ENCODE measurements around the gene LEFTY1. TPM values are rescaled to one million over a fixed set of nuclear protein-coding genes. Genes with fewer than 3 reads are reported as not detected.

LEFTY1 gene
- total RNA-seq, 1 experiment from 2014 or later: 0.64 TPM

DNA sequence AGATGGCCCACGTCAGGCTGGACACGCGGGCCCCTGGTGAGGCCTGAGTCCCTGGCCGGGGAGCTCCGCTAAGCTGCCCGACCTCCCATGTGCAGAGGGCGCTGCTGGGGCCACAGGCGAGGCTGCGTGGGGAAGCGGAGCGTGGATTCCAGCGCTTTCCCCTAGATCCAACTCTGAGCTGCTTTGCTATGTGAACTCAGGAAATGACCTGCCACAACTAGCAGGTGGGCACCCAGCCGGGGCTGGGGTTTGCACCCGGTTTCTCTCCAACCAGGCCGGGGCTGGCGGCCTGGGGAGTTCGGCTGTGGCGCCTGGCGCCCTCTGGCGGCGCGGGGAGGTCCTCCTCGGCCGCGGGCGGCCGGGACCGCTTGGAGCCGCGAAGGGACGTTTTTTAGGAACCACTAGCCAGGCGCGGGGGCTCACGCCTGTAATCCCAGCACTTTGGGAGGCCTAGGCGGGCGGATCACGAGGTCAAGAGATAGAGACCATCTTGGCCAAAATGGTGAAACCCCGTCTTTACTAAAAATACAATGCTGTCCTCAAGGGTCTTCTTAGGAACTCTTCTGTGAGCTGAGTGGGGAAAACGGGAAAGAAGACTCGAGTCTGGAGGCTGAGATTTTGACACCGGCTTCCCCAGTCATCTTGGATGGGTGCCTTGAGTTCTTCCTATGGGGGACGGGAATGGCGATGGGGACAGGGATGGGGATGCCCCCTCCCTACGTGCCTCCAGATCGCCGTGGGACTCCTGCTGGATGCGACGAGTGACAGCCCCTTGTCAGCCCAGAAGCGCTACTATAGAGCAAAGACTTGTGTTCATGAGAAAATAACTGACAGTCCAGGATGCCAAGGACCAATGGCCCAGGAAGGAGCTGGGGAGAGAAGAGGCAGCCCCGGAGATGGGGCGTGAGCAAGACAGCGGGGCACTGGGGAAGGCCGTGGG, 22.5 kb upstream of the LEFTY1 start:
- ChIA-PET RAD21 (ENCODE audit: low non-redundant PET in 1 of 2, low total read pairs in 2 of 2, uncharacterized antibody in 2 of 2, unreplicated experiment in 2 of 2) (interaction anchor here in 1 of 2 experiments (0.6 to 1.5 kb wide), 3 partner anchors 134 to 437 kb away, joined by 3 to 4 read pairs (median 4); partner anchors contain the start of gene SRP9), POLR2A (no interaction called here), CTCF (interaction anchor here (0.9 to 1.8 kb wide), 9 partner anchors 12 to 437 kb away, joined by 3 to 10 read pairs (median 5); partner anchors contain the start of genes SRP9 and TMEM63A)
- BruUV-seq (replicated peaks): no TSS peak
- Histone ChIP-seq H3K4me1 (ENCODE audit: control insufficient read depth in 1 of 2, insufficient read depth in 2 of 2, low read length in 2 of 2) (peaks cover 0 to 11% of the 10 kb centered on the region in 2 experiments; a peak in 3 of 4 replicates), H3K27me3 (ENCODE audit: insufficient read depth, low read length) (no peaks in the 10 kb centered on the region), H4K20me1 (ENCODE audit: insufficient read depth) (no peaks in the 10 kb centered on the region), H3K27ac (ENCODE audit: low read depth, low read length) (no peak overlapping the region), H3K9me3 (ENCODE audit: control insufficient read depth in 1 of 2, insufficient read depth in 1 of 2, low read depth in 1 of 2, low read length in 2 of 2) (no peaks in the 10 kb centered on the region), H3K9ac (ENCODE audit: low read length) (no peak overlapping the region), H3K9me2 (ENCODE audit: insufficient read depth) (no peaks in the 10 kb centered on the region), H2AFZ (ENCODE audit: low read depth, low read length, poor library complexity, severe bottlenecking) (peak overlapping the region; percentile 73), H3K4me3 (replicated peaks in 1 of 2; ENCODE audit: low read depth in 1 of 2, low read length in 2 of 2) (peak overlapping the region in 1 of 2 experiments; percentile 38; a peak in 1 of 4 replicates), H3K4me2 (ENCODE audit: low read length) (peak overlapping the region; percentile 66), H3K79me2 (ENCODE audit: insufficient read depth, low read length) (no peaks in the 10 kb centered on the region), H3K36me3 (ENCODE audit: control insufficient read depth in 1 of 2, insufficient read depth in 2 of 2, low read length in 2 of 2) (no peaks in the 10 kb centered on the region)
- intact Hi-C loops (cut with micrococcal nuclease): loop anchor here (1.0 to 2.0 kb wide), 4 partner anchors 65 to 436 kb away; partner anchors contain the start of gene SRP9
- DNase-seq (ENCODE audit: low read depth, low spot score): peak; percentile 34
- ATAC-seq: peak; percentile 96
- TF ChIP-seq, protein P1, sequence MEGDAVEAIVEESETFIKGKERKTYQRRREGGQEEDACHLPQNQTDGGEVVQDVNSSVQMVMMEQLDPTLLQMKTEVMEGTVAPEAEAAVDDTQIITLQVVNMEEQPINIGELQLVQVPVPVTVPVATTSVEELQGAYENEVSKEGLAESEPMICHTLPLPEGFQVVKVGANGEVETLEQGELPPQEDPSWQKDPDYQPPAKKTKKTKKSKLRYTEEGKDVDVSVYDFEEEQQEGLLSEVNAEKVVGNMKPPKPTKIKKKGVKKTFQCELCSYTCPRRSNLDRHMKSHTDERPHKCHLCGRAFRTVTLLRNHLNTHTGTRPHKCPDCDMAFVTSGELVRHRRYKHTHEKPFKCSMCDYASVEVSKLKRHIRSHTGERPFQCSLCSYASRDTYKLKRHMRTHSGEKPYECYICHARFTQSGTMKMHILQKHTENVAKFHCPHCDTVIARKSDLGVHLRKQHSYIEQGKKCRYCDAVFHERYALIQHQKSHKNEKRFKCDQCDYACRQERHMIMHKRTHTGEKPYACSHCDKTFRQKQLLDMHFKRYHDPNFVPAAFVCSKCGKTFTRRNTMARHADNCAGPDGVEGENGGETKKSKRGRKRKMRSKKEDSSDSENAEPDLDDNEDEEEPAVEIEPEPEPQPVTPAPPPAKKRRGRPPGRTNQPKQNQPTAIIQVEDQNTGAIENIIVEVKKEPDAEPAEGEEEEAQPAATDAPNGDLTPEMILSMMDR (IDR thresholded peaks at IDR 0.05 in 2 of 3, conservative IDR thresholded peaks at IDR 0.05 in 1 of 3; ENCODE audit: borderline replicate concordance in 1 of 3, insufficient read depth in 1 of 3, low read depth in 2 of 3, low read length in 2 of 3): peak; percentile 90 to 99 (median 95)
- peak; percentile 53; the same call in 1 of the 2 replicates for TF ChIP-seq ZFX (IDR thresholded peaks at IDR 0.05)
- peak; percentile 89 for TF ChIP-seq RAD21 (IDR thresholded peaks at IDR 0.05; ENCODE audit: low read depth)
- TF ChIP-seq EZH2phosphoT487 (IDR thresholded peaks at IDR 0.05; ENCODE audit: borderline replicate concordance): no peak

Data from HCT116 (cell line).